ENCODE results near the gene PRKCG. TPM values are rescaled to one million over a fixed set of nuclear protein-coding genes. Genes with fewer than 3 reads are reported as not detected.
A peak's percentile ranks its signal among the peaks of the same experiment; 100 is the strongest.

Gene PRKCG
- total and polyA plus RNA-seq, 2 experiments from 2014 or later: 0.18 TPM; not detected in 1

- TF ChIP-seq CTCF (IDR thresholded peaks at IDR 0.05; ENCODE audit: poor library complexity) (no peak), EZH2phosphoT487 (IDR thresholded peaks at IDR 0.05; ENCODE audit: low read depth, severe bottlenecking, unreplicated experiment) (no peak), EZH2 (IDR thresholded peaks at IDR 0.05; ENCODE audit: borderline replicate concordance) (no peak)
- H2AFZ ChIP-seq: no peak overlapping the region
- no peak overlapping the region for H3K4me2 ChIP-seq
- no peak overlapping the region for H3K27ac ChIP-seq
- H3K36me3 ChIP-seq (replicated peaks; ENCODE audit: insufficient read depth, low read depth): no peaks in the 10 kb centered on the region
- 75% methylated on average over 6 of the region's 6 CpGs for WGBS (ENCODE audit: low lambda C conversion rate, missing lambda C conversion rate)
- peaks cover 9% of the 10 kb centered on the region for H3K79me2 ChIP-seq
- H3K9me3 ChIP-seq (ENCODE audit: low read depth): no peaks in the 10 kb centered on the region
- no peaks in the 10 kb centered on the region for H3K27me3 ChIP-seq
- DNase-seq (ENCODE audit: low spot score): no peak
- no peaks in the 10 kb centered on the region for H3K9me2 ChIP-seq (replicated peaks; ENCODE audit: insufficient read depth)
- peaks cover under 1% of the 10 kb centered on the region for H3K4me1 ChIP-seq (ENCODE audit: insufficient read depth)
- H3K4me3 ChIP-seq: no peak overlapping the region
- peaks cover 21% of the 10 kb centered on the region for H4K20me1 ChIP-seq (ENCODE audit: insufficient read depth, poor library complexity, severe bottlenecking)
Observed at GRCh38 chr19:53876651-53877224, 5.3 kb upstream of the PRKCG start.

- Histone ChIP-seq H3K4me3 (no peak overlapping the region), H2AFZ (no peak overlapping the region), H3K9me3 (ENCODE audit: low read depth) (no peaks in the 10 kb centered on the region), H4K20me1 (ENCODE audit: insufficient read depth, poor library complexity, severe bottlenecking) (peaks cover 15% of the 10 kb centered on the region), H3K4me2 (no peak overlapping the region), H3K4me1 (ENCODE audit: insufficient read depth) (peaks cover 7% of the 10 kb centered on the region), H3K9me2 (replicated peaks; ENCODE audit: insufficient read depth) (no peaks in the 10 kb centered on the region), H3K27ac (no peak overlapping the region), H3K27me3 (peaks cover 4% of the 10 kb centered on the region), H3K79me2 (peaks cover 3% of the 10 kb centered on the region), H3K36me3 (replicated peaks; ENCODE audit: insufficient read depth, low read depth) (no peaks in the 10 kb centered on the region)
- TF ChIP-seq EZH2phosphoT487 (IDR thresholded peaks at IDR 0.05; ENCODE audit: low read depth, severe bottlenecking, unreplicated experiment) (no peak), CTCF (IDR thresholded peaks at IDR 0.05; ENCODE audit: poor library complexity) (no peak), EZH2 (IDR thresholded peaks at IDR 0.05; ENCODE audit: borderline replicate concordance) (no peak)
- WGBS (ENCODE audit: low lambda C conversion rate, missing lambda C conversion rate): 66% methylated on average over 10 of the region's 10 CpGs
- no peak for DNase-seq (ENCODE audit: low spot score)
Observed at GRCh38 chr19:53877361-53877766, 4.6 kb upstream of the PRKCG start.

GRCh38 chr19:53878776-53879139 is 3.2 kb upstream of the PRKCG start:
- peaks cover 18% of the 10 kb centered on the region for H3K27me3 ChIP-seq
- peak overlapping the region; percentile 80 for H3K4me2 ChIP-seq
- 59% methylated on average over 12 of the region's 12 CpGs for WGBS (ENCODE audit: low lambda C conversion rate, missing lambda C conversion rate)
- peaks cover 8% of the 10 kb centered on the region for H3K4me1 ChIP-seq (ENCODE audit: insufficient read depth)
- no peaks in the 10 kb centered on the region for H3K79me2 ChIP-seq
- peak overlapping the region; percentile 74 for H3K27ac ChIP-seq
- H4K20me1 ChIP-seq (ENCODE audit: insufficient read depth, poor library complexity, severe bottlenecking): peaks cover 11% of the 10 kb centered on the region
- DNase-seq (ENCODE audit: low spot score): no peak
- H3K4me3 ChIP-seq: peak overlapping the region; percentile 30
- TF ChIP-seq EZH2phosphoT487 (IDR thresholded peaks at IDR 0.05; ENCODE audit: low read depth, severe bottlenecking, unreplicated experiment): no peak
- TF ChIP-seq CTCF (IDR thresholded peaks at IDR 0.05; ENCODE audit: poor library complexity): no peak
- no peak for TF ChIP-seq EZH2 (IDR thresholded peaks at IDR 0.05; ENCODE audit: borderline replicate concordance)
- peak overlapping the region; percentile 81 for H2AFZ ChIP-seq
- no peaks in the 10 kb centered on the region for H3K9me3 ChIP-seq (ENCODE audit: low read depth)
- no peaks in the 10 kb centered on the region for H3K36me3 ChIP-seq (replicated peaks; ENCODE audit: insufficient read depth, low read depth)
- no peaks in the 10 kb centered on the region for H3K9me2 ChIP-seq (replicated peaks; ENCODE audit: insufficient read depth)

Data from hepatocyte (in vitro differentiated cells).